ENCODE results near the gene ZSCAN18. TPM values are rescaled to one million over a fixed set of nuclear protein-coding genes. Genes with fewer than 3 reads are reported as not detected.

Gene ZSCAN18
- polyA plus RNA-seq, 4 donors = 69.8 to 120 (median 111) TPM

DNA sequence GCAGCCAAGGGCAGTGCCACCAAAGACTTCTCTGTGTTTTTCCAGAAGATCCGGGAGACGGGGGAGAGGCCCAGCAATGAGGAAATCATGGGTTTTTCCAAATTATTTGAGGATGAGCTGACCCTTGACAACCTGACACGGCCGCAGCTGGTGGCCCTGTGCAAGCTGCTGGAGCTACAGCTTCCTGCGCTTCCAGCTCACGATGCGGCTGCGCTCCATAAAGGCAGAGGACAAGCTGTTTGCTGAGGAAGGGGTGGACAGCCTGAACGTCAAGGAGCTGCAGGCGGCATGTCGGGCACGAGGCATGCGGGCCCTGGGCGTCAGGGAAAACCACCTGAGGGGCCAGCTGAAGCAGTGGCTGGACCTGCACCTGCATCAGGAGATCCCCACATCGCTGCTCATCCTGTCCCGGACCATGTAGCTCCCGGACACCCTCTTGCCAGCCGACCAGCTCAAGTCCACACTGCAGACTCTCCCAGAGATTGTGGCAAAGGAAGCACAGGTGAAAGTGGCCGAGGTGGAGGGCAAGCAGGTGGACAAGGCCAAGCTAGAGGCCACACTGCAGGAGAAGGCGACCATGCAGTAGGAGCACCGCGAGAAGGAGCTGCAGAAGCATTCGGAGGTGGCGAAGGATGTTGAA lies 52.5 kb downstream of the ZSCAN18 start:
- DNase-seq (ENCODE audit: low read depth in 4 of 4, low spot score in 2 of 4) = no peak

GRCh38 chr19:58044886-58045285 lies 53.1 kb downstream of the ZSCAN18 start:
- no peak for DNase-seq (ENCODE audit: low read depth in 4 of 4, low spot score in 2 of 4)

DNA sequence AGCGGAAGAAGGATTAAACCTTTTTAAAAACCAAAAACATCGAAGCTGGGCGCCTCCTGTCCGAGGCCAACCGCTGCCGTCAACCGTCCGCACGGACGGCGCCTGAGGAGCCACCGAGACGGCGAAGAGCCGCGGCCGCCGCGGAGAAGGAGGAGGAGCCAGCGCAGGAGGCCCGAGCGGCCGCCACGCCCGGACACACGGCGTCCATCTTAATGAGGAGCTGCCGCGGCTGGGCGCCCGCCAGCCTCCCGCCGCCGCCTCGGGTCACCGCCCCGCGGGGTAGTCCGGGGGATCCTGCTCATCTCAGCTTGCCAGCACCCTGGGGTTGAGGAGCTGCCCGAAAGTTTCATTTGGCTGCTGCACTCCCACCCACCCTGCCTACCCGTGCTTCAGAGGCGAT lies 53.6 kb downstream of the ZSCAN18 start:
- no peak for DNase-seq (ENCODE audit: low read depth in 4 of 4, low spot score in 2 of 4)

DNA sequence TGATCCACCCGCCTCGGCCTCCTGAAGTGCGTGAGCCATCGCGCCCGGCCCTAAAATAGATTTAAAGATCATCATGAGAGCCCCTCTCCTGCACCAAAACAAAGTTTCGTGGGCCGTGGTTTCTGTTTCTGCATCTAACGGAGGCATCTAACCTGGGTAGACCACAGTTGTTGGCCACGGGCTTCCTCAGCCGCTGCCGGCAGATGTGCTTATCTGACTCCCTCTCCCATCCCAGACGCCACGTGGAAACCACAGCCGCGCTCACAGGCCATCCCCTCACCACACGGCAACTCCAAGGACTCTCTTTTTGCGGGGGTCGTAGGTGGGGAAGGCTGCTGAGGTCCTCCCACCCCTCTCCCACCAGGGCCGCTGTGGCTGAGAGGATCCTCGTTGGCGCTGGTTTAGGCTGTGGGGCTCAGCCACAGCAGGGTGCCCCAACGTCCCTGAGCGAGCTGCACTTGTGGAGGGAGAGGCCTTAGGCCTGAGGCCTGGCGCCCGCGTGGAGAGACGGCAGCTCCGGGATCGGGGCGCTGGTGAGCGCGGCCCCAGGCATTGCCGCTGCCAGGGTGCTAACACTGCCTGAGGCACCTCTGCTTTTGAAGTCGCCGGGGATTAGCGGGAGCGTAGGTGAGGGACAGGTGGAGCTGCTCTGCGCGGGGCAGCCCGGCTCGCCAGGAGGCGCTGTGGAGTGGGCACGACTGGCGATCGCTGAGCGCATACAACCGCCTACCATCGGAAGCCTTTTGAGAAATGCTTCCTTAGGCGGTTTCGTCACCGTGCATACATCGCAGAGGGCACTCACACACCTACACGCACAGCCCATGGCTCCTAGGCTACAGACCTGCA lies 55.3 kb downstream of the ZSCAN18 start:
- no peak for DNase-seq (ENCODE audit: low read depth in 4 of 4, low spot score in 2 of 4)

- no peak for DNase-seq (ENCODE audit: low read depth in 4 of 4, low spot score in 2 of 4)
Measured at GRCh38 chr19:58040751-58041525, 57.1 kb downstream of the ZSCAN18 start.

DNA sequence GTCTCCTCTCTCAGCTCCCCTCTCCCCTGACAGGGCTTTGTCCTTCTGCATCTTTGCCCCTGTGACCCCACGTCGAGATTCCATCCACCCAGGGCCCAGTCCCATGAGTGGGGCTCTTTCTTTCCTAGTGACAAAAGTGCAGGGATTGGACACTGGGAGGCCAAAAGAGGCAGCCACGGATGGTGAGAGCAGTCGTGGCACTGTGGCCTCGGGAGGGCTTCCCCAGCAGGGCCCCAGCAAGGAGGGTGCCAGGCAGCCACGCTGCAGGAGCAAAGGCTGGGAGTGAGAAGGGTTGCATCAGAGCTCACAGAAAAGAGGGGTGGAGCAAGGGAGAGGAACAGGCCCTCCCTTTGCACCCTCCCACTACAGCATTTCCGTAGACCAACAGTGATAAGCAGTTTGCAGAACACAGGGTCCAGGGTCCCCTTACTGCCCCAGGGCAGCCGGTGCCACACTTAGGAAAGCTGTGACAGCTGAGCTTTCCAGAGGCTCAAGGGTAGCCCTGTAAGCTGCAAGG lies 59.3 kb downstream of the ZSCAN18 start:
- no peak for DNase-seq (ENCODE audit: low read depth in 4 of 4, low spot score in 2 of 4)

DNA sequence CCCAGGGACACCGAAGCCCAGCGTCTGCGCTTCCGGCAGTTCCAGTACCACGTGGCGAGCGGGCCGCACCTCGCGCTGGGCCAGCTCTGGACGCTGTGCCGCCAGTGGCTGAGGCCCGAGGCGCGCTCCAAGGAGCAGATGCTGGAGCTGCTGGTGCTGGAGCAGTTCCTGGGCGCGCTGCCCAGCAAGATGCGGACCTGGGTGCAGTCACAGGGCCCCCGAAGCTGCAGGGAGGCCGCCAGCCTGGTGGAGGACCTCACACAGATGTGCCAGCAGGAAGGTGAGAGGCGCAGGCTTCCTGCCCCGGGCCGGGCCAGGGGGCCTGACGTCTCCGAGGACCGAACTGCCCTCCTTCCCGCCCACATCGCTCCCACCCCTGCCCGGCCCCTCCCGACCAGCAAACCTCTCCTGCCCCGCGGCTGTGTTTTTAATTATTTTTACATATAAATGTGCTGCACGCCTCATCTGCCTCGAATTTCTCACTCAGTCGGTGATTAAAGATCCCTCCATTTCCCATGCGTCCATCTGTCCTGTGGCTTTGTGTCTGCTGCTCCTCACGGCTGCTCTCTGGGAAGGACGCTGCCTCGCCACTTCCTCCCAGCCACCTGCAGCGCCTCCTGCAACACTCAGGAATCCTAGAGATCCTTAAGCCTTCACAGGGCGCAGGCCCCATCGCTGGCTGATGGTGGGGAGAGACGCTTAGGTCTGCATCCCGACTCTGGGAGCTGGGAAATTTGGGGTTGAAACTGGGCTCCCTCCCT lies 59.9 kb downstream of the ZSCAN18 start:
- DNase-seq (ENCODE audit: low read depth in 4 of 4, low spot score in 2 of 4) = no peak

- no peak for DNase-seq (ENCODE audit: low read depth in 4 of 4, low spot score in 2 of 4)
Measured at GRCh38 chr19:58035863-58036262, 62.2 kb downstream of the ZSCAN18 start.

- no peak for DNase-seq (ENCODE audit: low read depth in 4 of 4, low spot score in 2 of 4)
Measured at GRCh38 chr19:58034477-58034793, 63.6 kb downstream of the ZSCAN18 start.

Other genes with a start within 250 kb of the ZSCAN18 start
- 10 to 100 TPM; 16.6 to 47.1 (median 30.6) TPM for gene ZNF587, start 248.4 kb downstream of the ZSCAN18 start, polyA plus RNA-seq (ENCODE audit: insufficient read length in 4 of 4)
- 10 to 100 TPM; 42.5 to 90.4 (median 65.0) TPM for gene ZNF814, start 209.2 kb downstream of the ZSCAN18 start, polyA plus RNA-seq (ENCODE audit: insufficient read length in 4 of 4)
- 10 to 100 TPM; 20.7 to 42.8 (median 28.0) TPM for gene ZNF417, start 181.6 kb downstream of the ZSCAN18 start, polyA plus RNA-seq (ENCODE audit: insufficient read length in 4 of 4)
- 10 to 100 TPM; 19.6 to 41.4 (median 25.0) TPM for gene ZNF418, start 162.8 kb downstream of the ZSCAN18 start, polyA plus RNA-seq (ENCODE audit: insufficient read length in 4 of 4)
- 10 to 100 TPM in 2 of 4 donors, 1 to 10 TPM in 2; 7.4 to 10.9 (median 9.4) TPM for gene ZNF256, start 150.5 kb downstream of the ZSCAN18 start, polyA plus RNA-seq (ENCODE audit: insufficient read length in 4 of 4)
- 1 to 10 TPM; 1.7 to 5.7 (median 2.7) TPM for gene C19orf18, start 123.7 kb downstream of the ZSCAN18 start, polyA plus RNA-seq (ENCODE audit: insufficient read length in 4 of 4)
- 10 to 100 TPM; 27.2 to 36.5 (median 30.6) TPM for gene ZNF606, start 95.4 kb downstream of the ZSCAN18 start, polyA plus RNA-seq (ENCODE audit: insufficient read length in 4 of 4)
- 1 to 10 TPM; 2.5 to 7.9 (median 5.8) TPM for gene ZSCAN1, start 64.2 kb downstream of the ZSCAN18 start, polyA plus RNA-seq (ENCODE audit: insufficient read length in 4 of 4)
- gene ZNF135, start 38.9 kb downstream of the ZSCAN18 start, polyA plus RNA-seq (ENCODE audit: insufficient read length in 4 of 4) = 10 to 100 TPM; 19.2 to 31.1 (median 26.1) TPM
- gene ZNF329, start 52.6 kb upstream of the ZSCAN18 start, polyA plus RNA-seq (ENCODE audit: insufficient read length in 4 of 4) = 10 to 100 TPM; 20.4 to 24.0 (median 21.5) TPM
- 10 to 100 TPM; 17.6 to 25.8 (median 20.7) TPM for gene ZNF274, start 84.8 kb upstream of the ZSCAN18 start, polyA plus RNA-seq (ENCODE audit: insufficient read length in 4 of 4)
- gene ZNF544, start 130.7 kb upstream of the ZSCAN18 start, polyA plus RNA-seq (ENCODE audit: insufficient read length in 4 of 4) = 10 to 100 TPM; 32.4 to 48.9 (median 35.6) TPM
- 1 to 10 TPM; 6.1 to 9.9 (median 7.9) TPM for gene ZNF8, start 180.7 kb upstream of the ZSCAN18 start, polyA plus RNA-seq (ENCODE audit: insufficient read length in 4 of 4)
- 10 to 100 TPM; 49.7 to 58.3 (median 51.6) TPM for gene ERVK3-1, start 207.1 kb upstream of the ZSCAN18 start, polyA plus RNA-seq (ENCODE audit: insufficient read length in 4 of 4)
- 1 to 10 TPM; 3.0 to 4.2 (median 3.5) TPM for gene ZSCAN22, start 228.8 kb upstream of the ZSCAN18 start, polyA plus RNA-seq (ENCODE audit: insufficient read length in 4 of 4)